ENCODE results near the gene IL7R. TPM values are rescaled to one million over a fixed set of nuclear protein-coding genes. Genes with fewer than 3 reads are reported as not detected.

The IL7R gene
- total and polyA plus RNA-seq, 10 of the 15 experiments (the other 5 are each of a cell fraction or from before 2014, with no cell fraction given): 0.40 to 21.1 (median 0.85) TPM

DNA sequence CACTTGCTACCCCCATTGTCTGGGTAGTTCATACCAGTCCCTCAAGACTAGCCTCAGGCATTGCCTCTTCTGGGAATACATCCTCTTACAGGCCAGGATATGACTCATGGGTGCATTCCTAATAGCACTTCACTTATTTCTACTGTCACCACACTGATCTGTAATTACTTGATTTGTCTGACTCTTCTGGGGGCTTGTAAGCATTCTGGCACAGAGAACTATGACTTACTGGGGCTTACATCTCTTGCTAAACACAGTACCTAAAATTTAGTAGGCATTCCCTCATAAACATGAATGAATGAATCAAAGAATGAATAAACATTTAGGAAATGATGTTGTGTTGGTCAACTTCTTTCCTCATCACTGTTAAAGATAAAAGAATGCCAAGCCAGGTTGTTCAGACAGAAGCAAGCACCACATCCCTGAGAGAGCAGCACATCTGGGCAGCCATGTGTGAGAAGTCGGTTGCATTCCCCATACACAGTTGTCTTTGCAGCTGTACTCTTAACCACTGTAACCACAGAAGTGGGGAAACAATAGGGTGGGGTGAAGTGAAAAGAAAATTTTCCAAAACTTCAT, 27.6 kb downstream of the IL7R start (continued):
- TF ChIP-seq, protein P1, sequence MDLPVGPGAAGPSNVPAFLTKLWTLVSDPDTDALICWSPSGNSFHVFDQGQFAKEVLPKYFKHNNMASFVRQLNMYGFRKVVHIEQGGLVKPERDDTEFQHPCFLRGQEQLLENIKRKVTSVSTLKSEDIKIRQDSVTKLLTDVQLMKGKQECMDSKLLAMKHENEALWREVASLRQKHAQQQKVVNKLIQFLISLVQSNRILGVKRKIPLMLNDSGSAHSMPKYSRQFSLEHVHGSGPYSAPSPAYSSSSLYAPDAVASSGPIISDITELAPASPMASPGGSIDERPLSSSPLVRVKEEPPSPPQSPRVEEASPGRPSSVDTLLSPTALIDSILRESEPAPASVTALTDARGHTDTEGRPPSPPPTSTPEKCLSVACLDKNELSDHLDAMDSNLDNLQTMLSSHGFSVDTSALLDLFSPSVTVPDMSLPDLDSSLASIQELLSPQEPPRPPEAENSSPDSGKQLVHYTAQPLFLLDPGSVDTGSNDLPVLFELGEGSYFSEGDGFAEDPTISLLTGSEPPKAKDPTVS (IDR thresholded peaks at IDR 0.05; ENCODE audit: low read depth, low read length): no peak
- TF ChIP-seq ATF7 (IDR thresholded peaks at IDR 0.05; ENCODE audit: low read depth) (no peak), TARDBP (IDR thresholded peaks at IDR 0.05; ENCODE audit: borderline replicate concordance) (no peak), SREBF2 (IDR thresholded peaks at IDR 0.05; ENCODE audit: low read length) (no peak), STAT1 (conservative IDR thresholded peaks at IDR 0.05) (no peak), ZZZ3 (IDR thresholded peaks at IDR 0.05; ENCODE audit: control insufficient read depth, insufficient read length, low read depth) (no peak), ZNF384 (IDR thresholded peaks at IDR 0.05; ENCODE audit: borderline replicate concordance, low read depth, low read length) (no peak), POU2F2 (IDR thresholded peaks at IDR 0.05; ENCODE audit: borderline replicate concordance, low read depth, low read length) (no peak), LARP7 (IDR thresholded peaks at IDR 0.05) (no peak), KLF5 (IDR thresholded peaks at IDR 0.05; ENCODE audit: partially characterized antibody) (no peak), RAD51 (IDR thresholded peaks at IDR 0.05) (no peak), MEF2A (IDR thresholded peaks at IDR 0.05; ENCODE audit: insufficient read depth, low read depth, low read length) (no peak), HDAC2 (IDR thresholded peaks at IDR 0.05) (no peak), HDGF (IDR thresholded peaks at IDR 0.05) (no peak), SUZ12 (IDR thresholded peaks at IDR 0.05; ENCODE audit: unreplicated experiment) (no peak), RB1 (IDR thresholded peaks at IDR 0.05; ENCODE audit: borderline replicate concordance) (no peak)
- TF ChIP-seq, protein P2, sequence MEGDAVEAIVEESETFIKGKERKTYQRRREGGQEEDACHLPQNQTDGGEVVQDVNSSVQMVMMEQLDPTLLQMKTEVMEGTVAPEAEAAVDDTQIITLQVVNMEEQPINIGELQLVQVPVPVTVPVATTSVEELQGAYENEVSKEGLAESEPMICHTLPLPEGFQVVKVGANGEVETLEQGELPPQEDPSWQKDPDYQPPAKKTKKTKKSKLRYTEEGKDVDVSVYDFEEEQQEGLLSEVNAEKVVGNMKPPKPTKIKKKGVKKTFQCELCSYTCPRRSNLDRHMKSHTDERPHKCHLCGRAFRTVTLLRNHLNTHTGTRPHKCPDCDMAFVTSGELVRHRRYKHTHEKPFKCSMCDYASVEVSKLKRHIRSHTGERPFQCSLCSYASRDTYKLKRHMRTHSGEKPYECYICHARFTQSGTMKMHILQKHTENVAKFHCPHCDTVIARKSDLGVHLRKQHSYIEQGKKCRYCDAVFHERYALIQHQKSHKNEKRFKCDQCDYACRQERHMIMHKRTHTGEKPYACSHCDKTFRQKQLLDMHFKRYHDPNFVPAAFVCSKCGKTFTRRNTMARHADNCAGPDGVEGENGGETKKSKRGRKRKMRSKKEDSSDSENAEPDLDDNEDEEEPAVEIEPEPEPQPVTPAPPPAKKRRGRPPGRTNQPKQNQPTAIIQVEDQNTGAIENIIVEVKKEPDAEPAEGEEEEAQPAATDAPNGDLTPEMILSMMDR (IDR thresholded peaks at IDR 0.05 in 2 of 3, conservative IDR thresholded peaks at IDR 0.05 in 1 of 3; ENCODE audit: control insufficient read depth in 2 of 3, extremely low read depth in 1 of 3, insufficient read depth in 1 of 3, low read depth in 3 of 3, low read length in 3 of 3): no peak
- TF ChIP-seq, protein P3, sequence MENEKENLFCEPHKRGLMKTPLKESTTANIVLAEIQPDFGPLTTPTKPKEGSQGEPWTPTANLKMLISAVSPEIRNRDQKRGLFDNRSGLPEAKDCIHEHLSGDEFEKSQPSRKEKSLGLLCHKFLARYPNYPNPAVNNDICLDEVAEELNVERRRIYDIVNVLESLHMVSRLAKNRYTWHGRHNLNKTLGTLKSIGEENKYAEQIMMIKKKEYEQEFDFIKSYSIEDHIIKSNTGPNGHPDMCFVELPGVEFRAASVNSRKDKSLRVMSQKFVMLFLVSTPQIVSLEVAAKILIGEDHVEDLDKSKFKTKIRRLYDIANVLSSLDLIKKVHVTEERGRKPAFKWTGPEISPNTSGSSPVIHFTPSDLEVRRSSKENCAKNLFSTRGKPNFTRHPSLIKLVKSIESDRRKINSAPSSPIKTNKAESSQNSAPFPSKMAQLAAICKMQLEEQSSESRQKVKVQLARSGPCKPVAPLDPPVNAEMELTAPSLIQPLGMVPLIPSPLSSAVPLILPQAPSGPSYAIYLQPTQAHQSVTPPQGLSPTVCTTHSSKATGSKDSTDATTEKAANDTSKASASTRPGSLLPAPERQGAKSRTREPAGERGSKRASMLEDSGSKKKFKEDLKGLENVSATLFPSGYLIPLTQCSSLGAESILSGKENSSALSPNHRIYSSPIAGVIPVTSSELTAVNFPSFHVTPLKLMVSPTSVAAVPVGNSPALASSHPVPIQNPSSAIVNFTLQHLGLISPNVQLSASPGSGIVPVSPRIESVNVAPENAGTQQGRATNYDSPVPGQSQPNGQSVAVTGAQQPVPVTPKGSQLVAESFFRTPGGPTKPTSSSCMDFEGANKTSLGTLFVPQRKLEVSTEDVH (IDR thresholded peaks at IDR 0.05; ENCODE audit: low read depth, partially characterized antibody): no peak
- TF ChIP-seq, protein P4, sequence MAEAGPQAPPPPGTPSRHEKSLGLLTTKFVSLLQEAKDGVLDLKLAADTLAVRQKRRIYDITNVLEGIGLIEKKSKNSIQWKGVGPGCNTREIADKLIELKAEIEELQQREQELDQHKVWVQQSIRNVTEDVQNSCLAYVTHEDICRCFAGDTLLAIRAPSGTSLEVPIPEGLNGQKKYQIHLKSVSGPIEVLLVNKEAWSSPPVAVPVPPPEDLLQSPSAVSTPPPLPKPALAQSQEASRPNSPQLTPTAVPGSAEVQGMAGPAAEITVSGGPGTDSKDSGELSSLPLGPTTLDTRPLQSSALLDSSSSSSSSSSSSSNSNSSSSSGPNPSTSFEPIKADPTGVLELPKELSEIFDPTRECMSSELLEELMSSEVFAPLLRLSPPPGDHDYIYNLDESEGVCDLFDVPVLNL (IDR thresholded peaks at IDR 0.05; ENCODE audit: low read depth, low read length): no peak
- TF ChIP-seq, protein P5, sequence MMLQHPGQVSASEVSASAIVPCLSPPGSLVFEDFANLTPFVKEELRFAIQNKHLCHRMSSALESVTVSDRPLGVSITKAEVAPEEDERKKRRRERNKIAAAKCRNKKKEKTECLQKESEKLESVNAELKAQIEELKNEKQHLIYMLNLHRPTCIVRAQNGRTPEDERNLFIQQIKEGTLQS (IDR thresholded peaks at IDR 0.05; ENCODE audit: borderline replicate concordance, extremely low read depth, low read depth, low read length): no peak
- TF ChIP-seq, protein P6, sequence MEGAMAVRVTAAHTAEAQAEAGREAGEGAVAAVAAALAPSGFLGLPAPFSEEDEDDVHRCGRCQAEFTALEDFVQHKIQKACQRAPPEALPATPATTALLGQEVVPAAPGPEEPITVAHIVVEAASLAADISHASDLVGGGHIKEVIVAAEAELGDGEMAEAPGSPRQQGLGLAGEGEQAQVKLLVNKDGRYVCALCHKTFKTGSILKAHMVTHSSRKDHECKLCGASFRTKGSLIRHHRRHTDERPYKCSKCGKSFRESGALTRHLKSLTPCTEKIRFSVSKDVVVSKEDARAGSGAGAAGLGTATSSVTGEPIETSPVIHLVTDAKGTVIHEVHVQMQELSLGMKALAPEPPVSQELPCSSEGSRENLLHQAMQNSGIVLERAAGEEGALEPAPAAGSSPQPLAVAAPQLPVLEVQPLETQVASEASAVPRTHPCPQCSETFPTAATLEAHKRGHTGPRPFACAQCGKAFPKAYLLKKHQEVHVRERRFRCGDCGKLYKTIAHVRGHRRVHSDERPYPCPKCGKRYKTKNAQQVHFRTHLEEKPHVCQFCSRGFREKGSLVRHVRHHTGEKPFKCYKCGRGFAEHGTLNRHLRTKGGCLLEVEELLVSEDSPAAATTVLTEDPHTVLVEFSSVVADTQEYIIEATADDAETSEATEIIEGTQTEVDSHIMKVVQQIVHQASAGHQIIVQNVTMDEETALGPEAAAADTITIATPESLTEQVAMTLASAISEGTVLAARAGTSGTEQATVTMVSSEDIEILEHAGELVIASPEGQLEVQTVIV (IDR thresholded peaks at IDR 0.05; ENCODE audit: borderline replicate concordance, partially characterized antibody): no peak

All from GM12878 (cell line).